ENCODE results near the gene MACROD2. TPM values are rescaled to one million over a fixed set of nuclear protein-coding genes. Genes with fewer than 3 reads are reported as not detected.
"Not testable (repeated sequence)": the region's sequence is repeated elsewhere in the genome, so short reads cannot be mapped to it uniquely, and the experiment has no call there.

Gene MACROD2
- total RNA-seq, 2 donors from 2014 or later: not detected

GRCh38 chr20:14012671-14013070 lies 17.4 kb downstream of the MACROD2 start:
- DNase-seq (no peak), ATAC-seq (replicated peaks in 1 of 2) (no peak)
- Mint-ChIP-seq H3K9me3 (peaks cover 3 to 12% of the 10 kb centered on the region in 2 donors), H3K27me3 (ENCODE audit: low read depth) (no peaks in the 10 kb centered on the region), H3K4me1 (ENCODE audit: low read depth) (no peaks in the 10 kb centered on the region), H3K27ac (no peak overlapping the region), H3K4me3 (no peak overlapping the region), H3K36me3 (ENCODE audit: insufficient read depth in 2 of 2) (no peaks in the 10 kb centered on the region)

- Mint-ChIP-seq H3K36me3 (ENCODE audit: insufficient read depth in 2 of 2) (no peaks in the 10 kb centered on the region), H3K9me3 (peaks cover 1 to 3% of the 10 kb centered on the region in 2 donors), H3K27me3 (ENCODE audit: low read depth) (no peaks in the 10 kb centered on the region), H3K27ac (no peak overlapping the region), H3K4me1 (ENCODE audit: low read depth) (no peaks in the 10 kb centered on the region), H3K4me3 (no peak overlapping the region)
- ATAC-seq (replicated peaks in 1 of 2): no peak
- no peak for DNase-seq
Measured at GRCh38 chr20:14030991-14031390, 35.7 kb downstream of the MACROD2 start.

- H3K27me3 Mint-ChIP-seq (ENCODE audit: low read depth): no peaks in the 10 kb centered on the region
- no peak overlapping the region for H3K27ac Mint-ChIP-seq
- no peak overlapping the region for H3K4me3 Mint-ChIP-seq
- ATAC-seq (replicated peaks in 1 of 2) (no peak), DNase-seq (no peak)
- H3K4me1 Mint-ChIP-seq (ENCODE audit: low read depth): no peaks in the 10 kb centered on the region
- H3K9me3 Mint-ChIP-seq: no peaks in the 10 kb centered on the region
- H3K36me3 Mint-ChIP-seq (ENCODE audit: insufficient read depth in 2 of 2): no peaks in the 10 kb centered on the region
Measured at GRCh38 chr20:14033310-14033709, 38.0 kb downstream of the MACROD2 start.

- no peaks in the 10 kb centered on the region for H3K27me3 Mint-ChIP-seq (ENCODE audit: low read depth)
- ATAC-seq (replicated peaks in 1 of 2) (no peak), DNase-seq (no peak)
- H3K4me1 Mint-ChIP-seq (ENCODE audit: low read depth): no peaks in the 10 kb centered on the region
- H3K4me3 Mint-ChIP-seq: no peak overlapping the region
- H3K36me3 Mint-ChIP-seq (ENCODE audit: insufficient read depth in 2 of 2): no peaks in the 10 kb centered on the region
- no peaks in the 10 kb centered on the region for H3K9me3 Mint-ChIP-seq
- H3K27ac Mint-ChIP-seq: no peak overlapping the region
Measured at GRCh38 chr20:14036567-14036966, 41.3 kb downstream of the MACROD2 start.

- H3K4me1 Mint-ChIP-seq (ENCODE audit: low read depth): not testable (repeated sequence)
Measured at GRCh38 chr20:14044712-14045276, 49.5 kb downstream of the MACROD2 start.

GRCh38 chr20:14046534-14046933 lies 51.2 kb downstream of the MACROD2 start:
- ATAC-seq (replicated peaks in 1 of 2) (no peak), DNase-seq (no peak)
- peaks cover 0 to 2% of the 10 kb centered on the region in 2 donors for H3K9me3 Mint-ChIP-seq
- no peaks in the 10 kb centered on the region for H3K4me1 Mint-ChIP-seq (ENCODE audit: low read depth)
- no peak overlapping the region for H3K27ac Mint-ChIP-seq
- no peaks in the 10 kb centered on the region for H3K27me3 Mint-ChIP-seq (ENCODE audit: low read depth)
- peaks cover 0 to 2% of the 10 kb centered on the region in 2 donors for H3K36me3 Mint-ChIP-seq (ENCODE audit: insufficient read depth in 2 of 2)
- no peak overlapping the region for H3K4me3 Mint-ChIP-seq

More at GRCh38 chr20:14044712-14045276, 49.5 kb downstream of the MACROD2 start:
- not testable (repeated sequence) for H3K9me3 Mint-ChIP-seq; ATAC-seq (replicated peaks in 1 of 2); H3K4me3 Mint-ChIP-seq; H3K27ac Mint-ChIP-seq; DNase-seq; H3K27me3 Mint-ChIP-seq (ENCODE audit: low read depth); H3K36me3 Mint-ChIP-seq (ENCODE audit: insufficient read depth in 2 of 2)

- Mint-ChIP-seq H3K4me3 (no peak overlapping the region), H3K27me3 (ENCODE audit: low read depth) (peaks cover 2% of the 10 kb centered on the region), H3K36me3 (ENCODE audit: insufficient read depth in 2 of 2) (no peaks in the 10 kb centered on the region), H3K4me1 (ENCODE audit: low read depth) (no peaks in the 10 kb centered on the region), H3K27ac (no peak overlapping the region), H3K9me3 (no peaks in the 10 kb centered on the region)
- ATAC-seq (replicated peaks in 1 of 2): no peak
- no peak for DNase-seq
Measured at GRCh38 chr20:14049111-14049510, 53.8 kb downstream of the MACROD2 start.

GRCh38 chr20:14051454-14051853 lies 56.1 kb downstream of the MACROD2 start:
- H3K27me3 Mint-ChIP-seq (ENCODE audit: low read depth): peaks cover 7% of the 10 kb centered on the region
- H3K27ac Mint-ChIP-seq: no peak overlapping the region
- no peak for DNase-seq
- no peaks in the 10 kb centered on the region for H3K36me3 Mint-ChIP-seq (ENCODE audit: insufficient read depth in 2 of 2)
- no peaks in the 10 kb centered on the region for H3K9me3 Mint-ChIP-seq
- H3K4me1 Mint-ChIP-seq (ENCODE audit: low read depth): no peaks in the 10 kb centered on the region
- ATAC-seq (replicated peaks in 1 of 2): no peak
- H3K4me3 Mint-ChIP-seq: no peak overlapping the region

- H3K27me3 Mint-ChIP-seq (ENCODE audit: low read depth): peaks cover 7% of the 10 kb centered on the region
- H3K4me3 Mint-ChIP-seq: no peak overlapping the region
- H3K4me1 Mint-ChIP-seq (ENCODE audit: low read depth): no peaks in the 10 kb centered on the region
- ATAC-seq (replicated peaks in 1 of 2) (no peak), DNase-seq (peak; percentile 7 to 38)
- no peaks in the 10 kb centered on the region for H3K36me3 Mint-ChIP-seq (ENCODE audit: insufficient read depth in 2 of 2)
- no peaks in the 10 kb centered on the region for H3K9me3 Mint-ChIP-seq
- H3K27ac Mint-ChIP-seq: no peak overlapping the region
Measured at GRCh38 chr20:14055127-14055742, 59.9 kb downstream of the MACROD2 start.

- DNase-seq (no peak), ATAC-seq (replicated peaks in 1 of 2) (no peak)
- H3K4me1 Mint-ChIP-seq (ENCODE audit: low read depth): no peaks in the 10 kb centered on the region
- no peaks in the 10 kb centered on the region for H3K36me3 Mint-ChIP-seq (ENCODE audit: insufficient read depth in 2 of 2)
- H3K27me3 Mint-ChIP-seq (ENCODE audit: low read depth): no peaks in the 10 kb centered on the region
- no peaks in the 10 kb centered on the region for H3K9me3 Mint-ChIP-seq
- H3K27ac Mint-ChIP-seq: no peak overlapping the region
- no peak overlapping the region for H3K4me3 Mint-ChIP-seq
Measured at GRCh38 chr20:14062171-14062570, 66.9 kb downstream of the MACROD2 start.

- no peaks in the 10 kb centered on the region for H3K27me3 Mint-ChIP-seq (ENCODE audit: low read depth)
- no peaks in the 10 kb centered on the region for H3K9me3 Mint-ChIP-seq
- H3K27ac Mint-ChIP-seq: no peak overlapping the region
- H3K36me3 Mint-ChIP-seq (ENCODE audit: insufficient read depth in 2 of 2): no peaks in the 10 kb centered on the region
- H3K4me1 Mint-ChIP-seq (ENCODE audit: low read depth): no peaks in the 10 kb centered on the region
- DNase-seq (no peak), ATAC-seq (replicated peaks in 1 of 2) (no peak)
- no peak overlapping the region for H3K4me3 Mint-ChIP-seq
Measured at GRCh38 chr20:14062786-14063185, 67.5 kb downstream of the MACROD2 start.

GRCh38 chr20:14064333-14064732 lies 69.0 kb downstream of the MACROD2 start:
- Mint-ChIP-seq H3K4me3 (no peak overlapping the region), H3K4me1 (ENCODE audit: low read depth) (no peaks in the 10 kb centered on the region), H3K27me3 (ENCODE audit: low read depth) (no peaks in the 10 kb centered on the region), H3K9me3 (peaks cover 0 to 3% of the 10 kb centered on the region in 2 donors), H3K36me3 (ENCODE audit: insufficient read depth in 2 of 2) (no peaks in the 10 kb centered on the region), H3K27ac (no peak overlapping the region)
- no peak for DNase-seq
- ATAC-seq (replicated peaks in 1 of 2): no peak

GRCh38 chr20:14064921-14065320 lies 69.6 kb downstream of the MACROD2 start:
- Mint-ChIP-seq H3K27me3 (ENCODE audit: low read depth) (no peaks in the 10 kb centered on the region), H3K36me3 (ENCODE audit: insufficient read depth in 2 of 2) (no peaks in the 10 kb centered on the region), H3K4me1 (ENCODE audit: low read depth) (no peaks in the 10 kb centered on the region), H3K4me3 (no peak overlapping the region), H3K27ac (no peak overlapping the region), H3K9me3 (peaks cover 0 to 3% of the 10 kb centered on the region in 2 donors)
- no peak for ATAC-seq (replicated peaks in 1 of 2)
- no peak for DNase-seq

- Mint-ChIP-seq H3K4me1 (ENCODE audit: low read depth) (no peaks in the 10 kb centered on the region), H3K36me3 (ENCODE audit: insufficient read depth in 2 of 2) (no peaks in the 10 kb centered on the region), H3K4me3 (no peak overlapping the region), H3K27ac (no peak overlapping the region), H3K27me3 (ENCODE audit: low read depth) (no peaks in the 10 kb centered on the region), H3K9me3 (peaks cover 0 to 3% of the 10 kb centered on the region in 2 donors)
- ATAC-seq (replicated peaks in 1 of 2) (no peak), DNase-seq (no peak)
Measured at GRCh38 chr20:14065774-14066173, 70.5 kb downstream of the MACROD2 start.

Data from activated T-cell treated with anti-CD3 and anti-CD28 coated beads, Interleukin-2, amount 50 U/mL, for 72 hours (primary cell).